HepG2 (cell line): ENCODE measurements around the gene RHO. TPM values are rescaled to one million over a fixed set of nuclear protein-coding genes. Genes with fewer than 3 reads are reported as not detected.
A peak's percentile ranks its signal among the peaks of the same experiment; 100 is the strongest.

ENCODE experiments used
- ATAC-seq: fragments of 200-7000 bp; cut with Tn5 transposase; 3 replicates; pipeline ENCODE4 v1.9.1; 2020; ENCODE audit warnings: mild to moderate bottlenecking, moderate library complexity
- BruUV-seq: library from RNA; stranded (reverse); fragments of 400-500 nt; replicated peaks from 2 replicates; lab custom pipeline; 2021; lab: Mats Ljungman, UMichigan
- CTCF ChIA-PET: fragments of 300-600 bp; formaldehyde crosslinking; extraction: SDS; loops from one replicate; lab custom pipeline; 2021; ENCODE audit warnings: low total read pairs, inconsistent platforms, low intra/inter-chr PET ratio; lab: Yijun Ruan, JAX
- POLR2A ChIA-PET: fragments of 350-600 bp; sonication (Branson Sonifier 250); formaldehyde crosslinking; loops from one replicate; lab custom pipeline; 2020; ENCODE audit warnings: antibody characterized with exemption, inconsistent platforms; lab: Yijun Ruan, JAX
- DNase-seq: peaks from one replicate; pipeline ENCODE4 v3.0.0-alpha.2; 2015; ENCODE audit warnings: low spot score
- FAIRE-seq: peaks from 3 replicates; lab custom pipeline; 2011; peaks lifted over from hg19 to GRCh38; lab: Jason Lieb, UNC
- H2AFZ ChIP-seq: one replicate; pipeline ENCODE4 v1.6.1; 2011; ENCODE audit warnings: low read length, inconsistent platforms
- H3K27ac ChIP-seq: fragments of 300-600 bp; 3 replicates; pipeline ENCODE4 v1.8.0; 2011; ENCODE audit warnings: mixed run types, mild to moderate bottlenecking, mixed read lengths, low read length, inconsistent platforms; ENCODE audit not compliant: insufficient read depth; ENCODE audit errors: extremely low read length
- H3K27me3 ChIP-seq, 2 experiments: fragments of 200-600 bp in 1 of 2; 2 replicates in 1 of 2; 3 replicates in 1 of 2; pipeline versions ENCODE4 v1.6.0 to v1.8.0; 2011; ENCODE audit warnings: low read length in 2 of 2, mild to moderate bottlenecking in 2 of 2, moderate library complexity in 2 of 2, inconsistent platforms in 1 of 2; ENCODE audit not compliant: insufficient read depth in 2 of 2, control insufficient read depth in 1 of 2
- H3K36me3 ChIP-seq, 2 experiments: fragments of 200-600 bp in 1 of 2; replicated peaks in 1 of 2; 2 replicates in 1 of 2; 3 replicates in 1 of 2; pipeline versions ENCODE4 v1.5.1 to v1.8.0; 2011; ENCODE audit warnings: low read length in 2 of 2, inconsistent platforms in 1 of 2; ENCODE audit not compliant: insufficient read depth in 2 of 2, control insufficient read depth in 1 of 2
- H3K4me1 ChIP-seq: 2 replicates; pipeline ENCODE4 v1.5.1; 2012; ENCODE audit warnings: low read length, inconsistent platforms; ENCODE audit not compliant: insufficient read depth
- H3K4me2 ChIP-seq: 2 replicates; pipeline ENCODE4 v1.6.0; 2011; ENCODE audit warnings: low read depth, low read length, inconsistent platforms
- H3K4me3 ChIP-seq, 3 experiments: fragments of 200-600 bp in 1 of 3; sonication (generic), shearing (Covaris generic) in 1 of 3; replicated peaks in 1 of 3; 2 replicates each; pipeline ENCODE4 v1.5.1; 2011 to 2016; ENCODE audit warnings: low read length in 3 of 3, inconsistent platforms in 2 of 3, low read depth in 2 of 3, mild to moderate bottlenecking in 2 of 3, control low read depth in 1 of 3, mixed read lengths in 1 of 3; ENCODE audit not compliant: insufficient read depth in 1 of 3
- H3K79me2 ChIP-seq: one replicate; pipeline ENCODE4 v1.6.1; 2011; ENCODE audit warnings: low read length, inconsistent platforms; ENCODE audit not compliant: insufficient read depth
- H3K9ac ChIP-seq: 2 replicates; pipeline ENCODE4 v1.6.0; 2011; ENCODE audit warnings: mild to moderate bottlenecking, low read depth, low read length, inconsistent platforms; ENCODE audit not compliant: insufficient read depth
- H3K9me3 ChIP-seq: 2 replicates; pipeline ENCODE4 v1.5.1; 2012; ENCODE audit warnings: mild to moderate bottlenecking, low read length
- H4K20me1 ChIP-seq: 2 replicates; pipeline ENCODE4 v1.6.0; 2011; ENCODE audit warnings: inconsistent platforms, mild to moderate bottlenecking, low read length, moderate library complexity; ENCODE audit not compliant: insufficient read depth
- HNRNPH1 ChIP-seq: fragments of 200-400 bp; formaldehyde crosslinking; optimal IDR thresholded peaks from 2 replicates; pipeline ENCODE3; 2017; ENCODE audit warnings: mild to moderate bottlenecking, low read depth, low read length
- HOXA3 ChIP-seq: sonication (generic); formaldehyde crosslinking; IDR thresholded peaks from 2 replicates; pipeline ENCODE4 v1.5.0; 2020; ENCODE audit warnings: missing genetic modification reagents
- LRRFIP1 ChIP-seq: sonication (generic); formaldehyde crosslinking; conservative IDR thresholded peaks from 2 replicates; pipeline ENCODE4 v1.4.0; 2020; ENCODE audit warnings: missing genetic modification reagents
- POLR2A ChIP-seq, 2 experiments: IDR thresholded peaks; 2 replicates each; pipeline ENCODE4 v1.6.1; 2011; ENCODE audit warnings: low read depth in 2 of 2, low read length in 2 of 2, mild to moderate bottlenecking in 1 of 2, moderate library complexity in 1 of 2; ENCODE audit not compliant: insufficient read depth in 1 of 2
- RBM22 ChIP-seq: fragments of 200-400 bp; formaldehyde crosslinking; optimal IDR thresholded peaks from 2 replicates; pipeline ENCODE3; 2017; ENCODE audit warnings: mild to moderate bottlenecking, low read length, moderate library complexity
- SP140L ChIP-seq: sonication (generic); formaldehyde crosslinking; IDR thresholded peaks from 2 replicates; pipeline ENCODE4 v1.4.0; 2020; ENCODE audit warnings: missing genetic modification reagents, borderline replicate concordance
- STAT6 ChIP-seq: sonication (generic); formaldehyde crosslinking; IDR thresholded peaks from 2 replicates; pipeline ENCODE4 v1.4.0; 2020; ENCODE audit warnings: missing genetic modification reagents, mild to moderate bottlenecking, borderline replicate concordance
- ZBTB37 ChIP-seq: sonication (generic); formaldehyde crosslinking; IDR thresholded peaks from 2 replicates; pipeline ENCODE4 v1.4.0; 2020; ENCODE audit warnings: mild to moderate bottlenecking, missing genetic modification reagents
- ZNF644 ChIP-seq: IDR thresholded peaks from 2 replicates; pipeline ENCODE4 v1.6.1; 2016; ENCODE audit warnings: low read depth
- ZNF773 ChIP-seq: sonication (generic); formaldehyde crosslinking; IDR thresholded peaks from 2 replicates; pipeline ENCODE4 v1.4.0; 2020; ENCODE audit warnings: missing genetic modification reagents, borderline replicate concordance
- ZSCAN25 ChIP-seq: sonication (generic); formaldehyde crosslinking; IDR thresholded peaks from 2 replicates; pipeline ENCODE4 v1.8.0; 2022; ENCODE audit warnings: mild to moderate bottlenecking, missing genetic modification reagents
- WGBS: methylation state at CpG from one replicate; pipeline ENCODE4 v1.1.6; 2017; ENCODE audit warnings: low lambda C conversion rate; 5-methylcytosine and 5-hydroxymethylcytosine counted together
- in situ Hi-C: cut with HindIII; loops from 2 replicates; pipeline ENCODE4 v1.10.0; 2017; ENCODE audit warnings: low pct_unique_long_range_greater_than_20kb; ENCODE audit not compliant: extremely low pct_ligation_motif_present
- intact Hi-C: fragments of 100-400 bp; cut with micrococcal nuclease; formaldehyde crosslinking; loops from one replicate; pipeline ENCODE4 v1.10.0; 2022; ENCODE audit not compliant: unreplicated experiment
- polyA plus RNA-seq, 8 experiments: library from polyadenylated mRNA; depleted of rRNA in 3 of 8; stranded (reverse) in 7 of 8; unstranded in 1 of 8; fragments of >200 nt; fragmentation: Illumina TruSeq in 4 of 8; extraction: Trizol in 4 of 8; gene quantifications; 2 replicates each; pipeline versions ENCODE4 v1.2.1 to v1.2.3, GENCODE V29; 2011 to 2016; ENCODE audit warnings: low read depth in 4 of 8, missing spikeins in 1 of 8, mixed read lengths in 1 of 8; ENCODE audit not compliant: insufficient read depth in 1 of 8
- total RNA-seq, 5 experiments: library from RNA; depleted of rRNA; stranded (reverse); fragments of >200 nt; fragmentation: Illumina TruSeq; extraction: Trizol; gene quantifications; 2 replicates each; pipeline ENCODE4 v1.2.3, GENCODE V29; 2016; ENCODE audit warnings: low read depth in 1 of 5

The RHO gene
- total and polyA plus RNA-seq, 2 of the 13 experiments (the other 11 are each of a cell fraction or from before 2014, with no cell fraction given): not detected

- Histone ChIP-seq H3K36me3 (peaks cover 9 to 12% of the 10 kb centered on the region in 2 experiments; a peak in 3 of 5 replicates), H3K9ac (no peak overlapping the region), H3K4me3 (no peak overlapping the region), H3K9me3 (no peaks in the 10 kb centered on the region), H3K4me1 (peaks cover 47% of the 10 kb centered on the region), H3K27me3 (no peaks in the 10 kb centered on the region; a peak in 1 of 5 replicates), H3K79me2 (no peaks in the 10 kb centered on the region), H2AFZ (no peak overlapping the region), H4K20me1 (no peaks in the 10 kb centered on the region), H3K4me2 (no peak overlapping the region), H3K27ac (no peak overlapping the region)
- POLR2A ChIA-PET: no interaction called here
- BruUV-seq: no TSS peak
- FAIRE-seq: no peak
- TF ChIP-seq RBM22 (no peak), LRRFIP1 (no peak), POLR2A (IDR thresholded peaks at IDR 0.05; ENCODE audit: insufficient read depth in 1 of 2, low read depth in 2 of 2, low read length in 2 of 2) (0 out of 4 replicates have a peak, but pooled peaks of 1 of the 2 experiments have one; percentile 12)
- intact Hi-C loops: loop anchor here (10.0 kb wide), 1 partner anchor 62 kb away; no protein-coding TSS in a partner anchor
- in situ Hi-C loops: no loop called here
- no peak for ATAC-seq
- 99% methylated on average over 28 of the region's 31 CpGs for WGBS
- no peak for DNase-seq
- CTCF ChIA-PET: no interaction called here
Observed at GRCh38 chr3:129556890-129557547, 28.6 kb downstream of the RHO start.

- TF ChIP-seq ZNF644 (CRISPR knock-in tag) (no peak), HOXA3 (CRISPR knock-in tag) (no peak), SP140L (CRISPR knock-in tag) (no peak), ZBTB37 (CRISPR knock-in tag) (no peak), ZSCAN25 (CRISPR knock-in tag) (no peak), HNRNPH1 (no peak), ZNF773 (no peak), STAT6 (no peak)
- Histone ChIP-seq H3K9ac (no peak overlapping the region), H3K79me2 (no peaks in the 10 kb centered on the region), H4K20me1 (no peaks in the 10 kb centered on the region), H3K27me3 (no peaks in the 10 kb centered on the region; a peak in 1 of 5 replicates), H3K36me3 (peaks cover 9 to 14% of the 10 kb centered on the region in 2 experiments; a peak in 3 of 5 replicates), H3K4me3 (no peak overlapping the region), H3K27ac (no peak overlapping the region), H3K4me2 (no peak overlapping the region), H3K9me3 (no peaks in the 10 kb centered on the region), H3K4me1 (peaks cover 42% of the 10 kb centered on the region), H2AFZ (no peak overlapping the region)
- no TSS peak for BruUV-seq
- ATAC-seq (no peak), FAIRE-seq (no peak), DNase-seq (no peak)
- CTCF ChIA-PET: no interaction called here
- POLR2A ChIA-PET: interaction anchor here (1.6 to 2.2 kb wide), 2 partner anchors 37 to 39 kb away, joined by 10 to 12 read pairs; no protein-coding TSS in a partner anchor
- intact Hi-C loops (loop anchor here (10.0 kb wide), 1 partner anchor 63 kb away; no protein-coding TSS in a partner anchor), in situ Hi-C loops (no loop called here)
- WGBS: 100% methylated on average over 7 of the region's 11 CpGs
Observed at GRCh38 chr3:129557548-129557894, 29.1 kb downstream of the RHO start.
